Stimulated activated CD4-positive, alpha-beta T cell treated with anti-CD3 and anti-CD28 coated beads, TNF-alpha, amount 100 ng/mL, for 1 hour (primary cell): ENCODE measurements around the gene EEFSEC.

Experiments
- DNase-seq, 3 donors: peaks; one replicate each; pipeline ENCODE4 v3.0.0-alpha.2; 2020; ENCODE audit warnings: low read depth in 3 of 3, low spot score in 1 of 3

EEFSEC gene

GRCh38 chr3:128270559-128271492 is 117.5 kb downstream of the EEFSEC start:
- no peak for DNase-seq

DNA sequence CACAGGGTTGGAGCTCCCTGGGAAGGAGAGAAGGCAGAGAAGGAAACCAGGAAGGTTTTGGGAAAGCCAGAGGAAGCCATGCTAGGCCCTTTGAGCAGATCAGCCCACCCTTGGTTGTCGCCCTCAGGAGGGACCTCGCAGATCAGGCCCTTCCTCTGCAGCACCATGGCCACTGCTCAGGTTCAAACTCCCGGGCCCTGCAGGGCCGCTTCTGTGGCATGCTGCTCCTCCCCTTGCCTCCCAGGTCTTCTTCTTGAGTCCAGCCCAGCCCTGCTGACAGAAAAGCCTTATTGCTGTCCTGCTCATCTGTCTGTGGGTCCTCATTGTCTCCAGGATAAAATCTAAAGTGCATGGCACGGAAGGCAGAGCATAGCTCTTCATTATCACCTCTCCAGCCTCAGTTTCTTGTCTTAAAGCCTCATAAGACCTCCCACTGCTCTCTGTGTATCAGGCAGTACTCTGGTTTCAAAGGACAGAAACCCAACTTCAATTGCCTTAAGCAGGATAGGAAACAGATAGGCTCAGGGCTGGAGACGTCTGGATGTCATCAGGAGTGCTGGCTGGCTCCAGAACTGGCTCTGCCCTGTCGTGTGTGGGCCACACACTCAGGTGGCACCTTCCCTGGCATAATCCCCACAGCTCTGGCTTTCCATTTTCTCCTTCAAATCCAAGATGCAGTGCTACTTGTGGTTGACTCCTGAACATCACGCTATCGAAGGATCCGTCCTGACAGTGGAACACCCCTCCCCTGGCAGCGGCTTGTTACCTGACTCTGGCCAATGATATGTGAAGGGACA is 118.5 kb downstream of the EEFSEC start:
- no peak for DNase-seq

GRCh38 chr3:128273109-128273840 is 120.0 kb downstream of the EEFSEC start:
- DNase-seq: no peak

- no peak for DNase-seq
These were observed 120.7 kb downstream of the EEFSEC start for GRCh38 chr3:128273841-128274573.

DNA sequence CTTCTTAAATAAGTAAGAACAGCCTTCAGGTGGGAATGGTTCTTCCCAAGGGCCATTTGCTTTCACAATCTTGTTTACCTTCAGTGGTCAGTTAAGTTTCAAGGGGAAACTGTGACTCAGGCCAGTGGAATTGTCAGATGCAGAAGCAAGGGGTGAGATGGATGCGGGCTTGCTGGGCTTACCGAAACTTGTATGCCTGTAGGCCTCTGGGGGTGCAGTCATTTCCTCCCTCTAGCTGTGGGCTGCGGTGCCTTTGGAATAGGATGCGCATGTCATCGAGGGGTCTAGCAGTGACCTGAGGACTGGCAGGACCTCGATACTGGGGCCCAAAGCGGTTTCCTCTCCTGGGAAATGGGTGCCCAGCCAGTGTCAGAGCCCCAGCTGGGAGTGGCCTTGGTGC is 121.6 kb downstream of the EEFSEC start:
- no peak for DNase-seq

- no peak for DNase-seq
These were observed 122.2 kb downstream of the EEFSEC start for GRCh38 chr3:128275316-128276145.

DNA sequence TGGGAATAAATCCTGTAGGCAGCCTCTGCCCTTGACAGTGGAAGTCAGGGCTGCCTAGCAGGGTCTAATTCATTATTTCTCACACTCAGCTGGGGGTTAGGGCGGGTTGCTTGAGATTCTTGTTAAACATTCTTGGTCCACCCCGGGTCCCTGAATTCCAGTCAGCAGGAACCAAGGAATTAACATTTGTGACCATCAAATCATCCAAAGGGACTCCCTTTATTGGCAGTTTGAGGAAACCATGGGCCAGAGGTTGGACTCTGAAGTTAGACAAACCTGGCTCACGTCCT is 122.8 kb downstream of the EEFSEC start:
- DNase-seq: no peak

- DNase-seq: no peak
These were observed 123.4 kb downstream of the EEFSEC start for GRCh38 chr3:128276577-128277183.

GRCh38 chr3:128277378-128278069 is 124.2 kb downstream of the EEFSEC start:
- no peak for DNase-seq

DNA sequence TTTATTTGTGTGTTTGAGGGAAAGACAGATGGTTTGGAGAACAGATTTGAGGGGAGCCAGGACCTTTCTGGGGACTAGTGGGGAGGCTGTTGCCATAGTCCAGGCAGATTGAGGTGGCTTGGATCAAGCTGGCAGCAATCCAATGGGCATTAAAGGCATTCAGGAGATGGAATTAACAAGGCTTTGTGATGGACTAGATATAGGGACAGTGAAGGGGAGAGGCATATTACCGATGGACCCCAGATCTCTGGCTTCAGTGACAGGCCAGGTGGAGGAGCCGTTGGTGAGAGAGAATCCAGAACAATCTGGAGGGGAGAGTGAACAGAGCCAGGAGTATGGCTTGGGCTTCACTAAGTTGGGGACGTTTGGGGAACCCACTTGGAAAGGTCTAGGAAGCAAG is 124.8 kb downstream of the EEFSEC start:
- DNase-seq: no peak

DNA sequence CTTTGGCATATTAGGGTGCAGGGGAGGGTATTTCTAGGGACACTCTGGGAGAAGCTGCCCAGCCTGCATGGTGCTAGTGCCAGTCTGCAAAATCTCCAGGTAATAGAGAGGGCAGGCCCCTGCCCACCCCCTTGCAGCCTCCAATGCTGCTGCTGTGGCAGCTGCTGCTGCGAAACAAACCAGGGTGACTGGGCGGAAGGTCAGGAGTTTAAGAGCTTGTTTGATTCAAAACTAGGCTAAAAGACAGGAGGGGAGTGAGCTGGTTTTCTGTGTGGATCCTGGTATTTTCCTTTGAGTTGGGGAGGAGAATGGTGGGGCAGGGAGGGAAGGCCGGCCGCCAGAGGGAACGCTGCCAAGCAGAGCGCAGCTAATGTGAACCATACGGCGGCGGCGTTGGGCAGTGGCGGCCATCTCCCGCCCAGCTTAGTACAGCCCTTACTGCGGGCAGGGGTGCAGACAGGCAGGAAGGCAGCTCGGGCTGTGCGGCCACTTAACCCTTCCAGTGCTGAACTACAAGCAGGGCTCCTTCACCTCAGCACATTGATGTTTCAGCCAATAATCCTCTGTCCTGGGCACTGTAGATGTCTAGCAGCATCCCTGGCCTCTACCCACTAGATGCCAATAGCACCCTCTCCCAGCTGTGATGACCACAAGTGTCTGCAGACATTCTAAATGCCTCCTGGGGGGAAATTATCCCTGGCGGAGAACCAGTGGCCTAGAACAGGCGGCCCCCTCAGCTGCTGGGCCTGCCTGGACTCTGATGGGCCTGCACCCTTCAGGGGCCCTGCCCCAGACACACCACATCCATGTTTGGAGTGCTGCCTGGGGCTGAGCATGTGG is 125.7 kb downstream of the EEFSEC start:
- DNase-seq: no peak

- DNase-seq: no peak
These were observed 126.3 kb downstream of the EEFSEC start for GRCh38 chr3:128279601-128279880.

DNA sequence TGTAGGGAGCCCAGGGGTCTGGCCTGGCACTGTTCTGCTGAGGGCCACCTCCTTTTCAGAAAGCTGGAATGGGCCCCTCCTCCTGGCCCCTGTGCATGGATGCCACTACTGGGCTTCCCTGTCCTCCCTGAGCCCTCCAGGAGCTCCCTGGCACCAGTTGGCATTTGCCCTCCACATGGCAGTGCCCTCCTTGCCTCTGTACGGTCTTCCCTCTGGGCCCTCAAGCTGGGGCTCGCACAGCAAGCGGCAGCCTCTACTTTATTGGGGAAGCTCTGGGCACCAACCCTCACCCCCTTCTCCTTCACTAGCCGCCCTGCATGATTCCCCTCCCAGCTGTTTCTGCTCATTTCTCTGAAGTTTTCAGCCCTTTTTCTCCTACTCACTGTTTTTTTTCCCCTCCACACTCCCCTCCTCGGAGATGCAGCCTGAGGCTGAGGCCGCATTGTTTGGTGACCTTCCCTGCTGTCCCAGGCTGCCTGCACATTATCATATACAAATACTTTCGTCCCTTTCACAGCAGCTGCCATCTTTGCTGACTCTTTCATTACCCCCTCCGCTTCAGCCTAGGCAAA is 127.3 kb downstream of the EEFSEC start:
- no peak for DNase-seq

DNA sequence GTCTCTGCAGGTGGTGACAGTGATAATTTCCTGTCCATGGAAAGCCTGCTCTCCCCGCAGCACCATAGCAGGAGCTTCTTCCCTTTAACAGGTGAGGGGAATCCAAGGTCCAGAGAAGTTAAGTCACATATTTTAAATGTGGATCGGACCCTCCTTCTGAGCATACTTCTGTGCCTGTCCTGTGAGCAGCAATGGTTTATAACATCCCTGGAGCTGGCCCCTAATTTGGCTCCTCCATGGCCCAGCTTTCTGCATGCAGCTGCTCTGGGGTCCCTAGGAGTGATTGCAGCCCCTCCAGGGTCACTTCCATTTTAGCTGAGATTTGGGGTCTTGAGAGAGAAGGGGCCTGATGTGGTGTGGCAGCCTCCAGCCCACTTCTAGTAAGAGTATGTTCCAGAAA is 127.8 kb downstream of the EEFSEC start:
- DNase-seq: no peak

DNA sequence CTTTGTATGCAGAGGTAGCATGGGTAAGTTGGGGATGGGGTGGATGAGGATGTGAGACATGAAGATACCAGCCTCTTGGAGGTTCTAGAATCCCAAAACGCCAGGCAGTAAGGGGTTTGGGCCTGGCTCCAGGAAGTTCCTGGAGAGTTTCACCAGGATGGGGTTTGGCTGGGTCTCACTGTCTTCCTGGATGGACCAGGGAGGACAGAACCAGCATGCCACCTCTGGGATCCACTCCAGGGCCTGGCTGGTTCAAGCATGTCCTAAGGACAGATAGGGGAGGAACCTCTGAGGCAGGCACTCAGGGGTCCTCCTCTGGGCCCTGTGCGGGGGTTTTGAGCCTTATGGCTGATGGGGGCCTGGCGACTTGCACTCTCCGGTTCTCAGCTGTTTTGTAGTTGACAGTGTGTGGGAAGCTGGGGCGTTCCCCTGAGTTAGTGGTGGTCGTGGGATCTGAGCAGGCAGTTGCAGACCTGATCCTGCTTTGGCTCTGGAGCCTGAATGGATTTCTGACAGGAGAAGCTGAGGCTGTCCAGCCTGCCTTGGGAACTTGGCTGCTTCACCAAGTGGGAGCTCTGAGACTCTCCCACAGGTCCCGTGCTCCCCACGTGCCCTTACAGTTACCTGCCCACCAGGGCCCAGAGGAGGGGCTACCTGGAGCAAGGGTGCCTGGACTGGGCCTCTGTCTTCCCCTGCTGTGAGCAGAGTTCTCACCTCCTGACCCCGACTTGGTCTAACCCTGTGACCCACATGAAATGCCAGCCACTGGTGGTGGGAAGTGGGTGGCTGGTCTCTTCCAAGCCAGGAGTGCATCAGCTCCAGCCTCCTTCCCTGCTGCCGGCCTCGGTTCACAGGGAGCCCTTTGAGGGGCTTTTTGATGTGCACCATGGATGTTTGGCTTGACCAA is 128.4 kb downstream of the EEFSEC start:
- no peak for DNase-seq

DNA sequence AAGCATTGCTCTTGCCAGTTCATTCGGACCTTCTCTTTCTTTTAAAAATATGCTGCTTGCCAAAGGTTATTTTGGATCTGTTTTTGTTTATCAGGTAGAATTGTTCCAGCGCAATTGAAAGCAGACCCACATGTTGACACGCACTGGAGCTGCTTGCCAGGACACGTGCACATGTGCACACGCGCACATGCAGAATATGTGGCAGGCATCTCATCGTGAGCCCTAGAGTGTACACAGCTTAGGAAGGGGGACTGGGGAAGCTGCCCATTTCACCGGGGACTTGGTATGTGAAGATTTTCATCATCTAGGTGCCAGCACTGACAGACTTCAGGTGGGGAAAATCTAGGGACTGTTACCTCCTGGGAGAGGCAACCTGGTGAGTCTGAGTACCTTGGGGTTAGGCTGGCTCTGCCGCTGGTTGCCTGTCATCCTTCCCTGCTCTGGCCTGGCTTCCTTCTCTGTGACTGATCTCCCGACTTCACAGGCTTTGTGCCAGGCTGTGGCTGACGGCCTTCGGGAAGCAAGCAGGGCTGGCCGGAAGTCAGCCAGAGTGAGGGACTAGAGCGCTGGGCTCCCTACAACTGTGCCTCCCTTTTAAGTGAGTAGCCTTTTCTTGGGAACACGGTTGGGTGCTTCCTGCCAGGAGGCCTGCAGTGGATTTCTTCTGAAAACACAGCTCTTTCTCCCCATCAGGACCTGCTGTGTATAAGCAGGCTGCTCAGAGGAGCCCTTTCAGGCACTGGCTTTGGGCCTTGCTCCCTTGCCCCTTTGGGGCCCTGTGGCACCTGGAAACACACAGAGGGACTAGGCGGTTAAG is 129.3 kb downstream of the EEFSEC start:
- DNase-seq: no peak
